Measurements from ENCODE around the gene PRRT3.

Gene PRRT3

DNA sequence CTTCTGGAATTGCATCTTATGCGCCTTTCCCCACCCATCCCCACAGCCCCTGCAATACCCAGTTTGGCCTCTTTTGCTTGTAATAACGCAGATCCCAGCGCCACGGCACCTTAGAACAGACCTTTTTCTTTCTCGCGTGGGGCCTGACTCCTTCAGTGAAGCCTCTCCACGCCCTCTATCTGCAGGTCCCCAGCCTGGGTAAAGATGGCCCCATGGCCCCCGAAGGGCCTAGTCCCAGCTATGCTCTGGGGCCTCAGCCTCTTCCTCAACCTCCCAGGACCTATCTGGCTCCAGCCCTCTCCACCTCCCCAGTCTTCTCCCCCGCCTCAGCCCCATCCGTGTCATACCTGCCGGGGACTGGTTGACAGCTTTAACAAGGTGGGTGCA, 18.0 kb downstream of the PRRT3 start:
- peak overlapping the region; percentile 52 for H3K4me3 ChIP-seq (replicated peaks; ENCODE audit: low read depth, low read length)
- TF ChIP-seq, protein P1, sequence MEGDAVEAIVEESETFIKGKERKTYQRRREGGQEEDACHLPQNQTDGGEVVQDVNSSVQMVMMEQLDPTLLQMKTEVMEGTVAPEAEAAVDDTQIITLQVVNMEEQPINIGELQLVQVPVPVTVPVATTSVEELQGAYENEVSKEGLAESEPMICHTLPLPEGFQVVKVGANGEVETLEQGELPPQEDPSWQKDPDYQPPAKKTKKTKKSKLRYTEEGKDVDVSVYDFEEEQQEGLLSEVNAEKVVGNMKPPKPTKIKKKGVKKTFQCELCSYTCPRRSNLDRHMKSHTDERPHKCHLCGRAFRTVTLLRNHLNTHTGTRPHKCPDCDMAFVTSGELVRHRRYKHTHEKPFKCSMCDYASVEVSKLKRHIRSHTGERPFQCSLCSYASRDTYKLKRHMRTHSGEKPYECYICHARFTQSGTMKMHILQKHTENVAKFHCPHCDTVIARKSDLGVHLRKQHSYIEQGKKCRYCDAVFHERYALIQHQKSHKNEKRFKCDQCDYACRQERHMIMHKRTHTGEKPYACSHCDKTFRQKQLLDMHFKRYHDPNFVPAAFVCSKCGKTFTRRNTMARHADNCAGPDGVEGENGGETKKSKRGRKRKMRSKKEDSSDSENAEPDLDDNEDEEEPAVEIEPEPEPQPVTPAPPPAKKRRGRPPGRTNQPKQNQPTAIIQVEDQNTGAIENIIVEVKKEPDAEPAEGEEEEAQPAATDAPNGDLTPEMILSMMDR (IDR thresholded peaks at IDR 0.05; ENCODE audit: low read depth, low read length, missing control alignments): no peak
- no peak for DNase-seq (ENCODE audit: extremely low read depth, low read depth)

DNA sequence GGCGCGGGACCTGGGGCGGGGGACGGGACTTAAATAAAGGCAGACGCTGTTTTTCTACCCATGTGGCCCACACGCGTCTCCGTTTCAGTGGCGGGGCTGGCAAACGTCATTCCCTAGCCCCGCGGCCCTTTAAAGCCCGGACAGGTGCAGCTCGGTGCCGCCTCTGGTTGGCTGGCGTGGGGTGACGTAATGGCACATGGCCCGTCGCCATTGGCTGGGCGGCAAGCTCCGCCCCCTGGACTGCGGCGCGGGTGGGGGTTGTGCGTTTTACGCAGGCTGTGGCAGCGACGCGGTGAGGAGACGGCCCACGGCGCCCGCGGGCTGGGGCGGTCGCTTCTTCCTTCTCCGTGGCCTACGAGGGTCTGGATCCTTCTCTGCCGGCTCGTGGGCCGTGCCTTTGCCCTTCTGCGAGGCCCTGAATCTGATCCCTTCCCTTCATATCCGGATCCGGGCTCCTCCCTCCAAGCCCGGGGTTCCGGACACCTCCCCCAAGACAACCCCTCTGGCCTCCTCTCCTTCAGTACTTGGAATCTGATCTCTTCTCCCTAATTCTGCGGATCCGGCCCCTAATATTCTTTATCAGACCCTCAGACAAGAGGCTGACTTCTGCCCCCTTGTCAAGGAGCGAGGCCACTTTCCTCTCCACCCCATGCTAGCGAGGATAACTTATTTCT, 18.5 kb downstream of the PRRT3 start, which contains the start of gene CRELD1:
Gene CRELD1 (plus strand): TSS at position 274 of the 674 bp plus-strand sequence. CDS start 605 bp downstream, outside the sequence.
- TF ChIP-seq, protein P1 (IDR thresholded peaks at IDR 0.05; ENCODE audit: low read depth, low read length, missing control alignments): no peak
- peak within 1 kb of the TSS; percentile 52 for H3K4me3 ChIP-seq (replicated peaks; ENCODE audit: low read depth, low read length)
- peak; percentile 75 for DNase-seq (ENCODE audit: extremely low read depth, low read depth)

DNA sequence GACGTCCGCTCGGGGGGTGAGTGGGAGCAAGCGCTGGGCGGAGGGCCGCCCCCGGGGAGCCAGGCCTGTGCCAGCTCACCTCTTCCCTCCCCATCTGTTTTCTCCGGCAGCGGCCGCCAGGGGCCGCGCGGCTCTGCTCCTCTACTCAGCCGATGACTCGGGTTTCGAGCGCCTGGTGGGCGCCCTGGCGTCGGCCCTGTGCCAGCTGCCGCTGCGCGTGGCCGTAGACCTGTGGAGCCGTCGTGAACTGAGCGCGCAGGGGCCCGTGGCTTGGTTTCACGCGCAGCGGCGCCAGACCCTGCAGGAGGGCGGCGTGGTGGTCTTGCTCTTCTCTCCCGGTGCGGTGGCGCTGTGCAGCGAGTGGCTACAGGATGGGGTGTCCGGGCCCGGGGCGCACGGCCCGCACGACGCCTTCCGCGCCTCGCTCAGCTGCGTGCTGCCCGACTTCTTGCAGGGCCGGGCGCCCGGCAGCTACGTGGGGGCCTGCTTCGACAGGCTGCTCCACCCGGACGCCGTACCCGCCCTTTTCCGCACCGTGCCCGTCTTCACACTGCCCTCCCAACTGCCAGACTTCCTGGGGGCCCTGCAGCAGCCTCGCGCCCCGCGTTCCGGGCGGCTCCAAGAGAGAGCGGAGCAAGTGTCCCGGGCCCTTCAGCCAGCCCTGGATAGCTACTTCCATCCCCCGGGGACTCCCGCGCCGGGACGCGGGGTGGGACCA, 19.2 kb downstream of the PRRT3 start:
- DNase-seq (ENCODE audit: extremely low read depth, low read depth): no peak
- TF ChIP-seq, protein P1 (IDR thresholded peaks at IDR 0.05; ENCODE audit: low read depth, low read length, missing control alignments): peak; percentile 80
- peak overlapping the region; percentile 52 for H3K4me3 ChIP-seq (replicated peaks; ENCODE audit: low read depth, low read length)

DNA sequence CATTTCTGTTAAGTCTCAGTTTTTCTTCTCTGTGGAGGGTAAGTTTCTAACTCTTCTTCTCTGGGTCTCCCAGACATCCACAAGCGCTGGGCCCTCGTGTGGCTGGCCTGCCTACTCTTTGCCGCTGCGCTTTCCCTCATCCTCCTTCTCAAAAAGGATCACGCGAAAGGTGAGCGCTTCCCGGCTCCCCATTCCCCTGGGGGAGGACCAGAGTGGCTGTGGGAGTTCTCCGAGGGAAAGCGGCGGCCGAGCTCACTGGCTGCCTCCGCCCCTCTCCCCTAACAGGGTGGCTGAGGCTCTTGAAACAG, 19.7 kb downstream of the PRRT3 start:
- no peak for DNase-seq (ENCODE audit: extremely low read depth, low read depth)
- peak overlapping the region; percentile 52 for H3K4me3 ChIP-seq (replicated peaks; ENCODE audit: low read depth, low read length)
- TF ChIP-seq, protein P1 (IDR thresholded peaks at IDR 0.05; ENCODE audit: low read depth, low read length, missing control alignments): no peak

DNA sequence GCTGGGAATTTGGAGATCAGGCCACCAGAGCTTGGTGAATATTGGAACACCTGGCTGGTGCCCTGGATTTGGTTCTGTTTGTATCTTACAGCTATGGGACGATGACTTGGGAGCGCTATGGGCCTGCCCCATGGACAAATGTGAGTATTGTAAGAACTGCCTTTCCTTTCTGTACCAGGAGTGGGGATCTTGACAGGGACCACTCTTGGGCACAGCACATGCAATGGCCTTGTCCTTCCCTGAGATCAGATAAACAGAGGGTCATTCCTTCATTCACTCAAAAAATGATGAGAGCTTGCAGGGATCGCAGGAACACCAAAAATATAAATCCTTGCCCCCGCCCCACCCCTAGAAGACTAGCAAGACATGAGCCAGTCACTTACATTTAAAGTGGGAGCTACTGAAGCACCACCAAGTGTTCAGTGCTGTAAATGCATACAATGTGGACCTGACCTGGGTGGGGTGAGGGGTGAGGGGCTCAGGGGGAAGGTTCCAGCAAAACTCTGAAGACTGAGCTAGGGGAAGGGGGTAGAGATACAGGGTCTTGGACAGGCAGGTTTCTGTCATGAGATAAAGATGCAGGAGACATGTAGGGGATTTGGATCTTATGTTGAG, 21.3 kb downstream of the PRRT3 start:
- no peak overlapping the region for H3K4me3 ChIP-seq (replicated peaks; ENCODE audit: low read depth, low read length)
- TF ChIP-seq, protein P1 (IDR thresholded peaks at IDR 0.05; ENCODE audit: low read depth, low read length, missing control alignments): no peak
- DNase-seq (ENCODE audit: extremely low read depth, low read depth): no peak

DNA sequence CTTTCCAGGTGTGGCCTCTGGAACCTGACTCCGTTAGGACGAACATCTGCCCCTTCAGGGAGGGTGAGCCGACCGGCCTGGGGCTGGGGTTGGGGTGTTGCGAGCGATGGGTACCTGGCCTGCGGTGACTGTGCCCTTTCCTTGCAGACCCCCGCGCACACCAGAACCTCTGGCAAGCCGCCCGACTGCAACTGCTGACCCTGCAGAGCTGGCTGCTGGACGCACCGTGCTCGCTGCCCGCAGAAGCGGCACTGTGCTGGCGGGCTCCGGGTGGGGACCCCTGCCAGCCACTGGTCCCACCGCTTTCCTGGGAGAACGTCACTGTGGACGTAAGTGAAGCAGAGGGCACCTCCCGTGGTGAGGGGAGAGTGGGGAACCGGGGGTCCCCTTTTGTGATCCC, 24.1 kb downstream of the PRRT3 start:
- TF ChIP-seq, protein P1 (IDR thresholded peaks at IDR 0.05; ENCODE audit: low read depth, low read length, missing control alignments): no peak

More for the DNA sequence above, 24.1 kb downstream of the PRRT3 start:
- DNase-seq (ENCODE audit: extremely low read depth, low read depth): no peak
- no peak overlapping the region for H3K4me3 ChIP-seq (replicated peaks; ENCODE audit: low read depth, low read length)
